Naive thymus-derived CD8-positive, alpha-beta T cell (primary cell): Measurements from ENCODE around the gene PROM1. TPM values are rescaled to one million over a fixed set of nuclear protein-coding genes. Genes with fewer than 3 reads are reported as not detected.

Experiments used
- ATAC-seq, 2 donors: fragments of 150-1000 bp; cut with Tn5 transposase in 1 of 2; sonication (Bioruptor Pico), chemical (Tn5 transposase) in 1 of 2; 1 replicate in 1 of 2; 2 replicates in 1 of 2; pipeline ENCODE4 v1.10.0; 2021; ENCODE audit warnings: mild to moderate bottlenecking in 2 of 2, moderate library complexity in 2 of 2
- POLR2A ChIA-PET: fragments of 350-600 bp; sonication (Branson Sonifier 250); formaldehyde crosslinking; loops from one replicate; lab custom pipeline; 2021; ENCODE audit warnings: antibody characterized with exemption; lab: Charles Lee
- DNase-seq, 10 donors: peaks; one replicate each; pipeline versions ENCODE4 v3.0.0 to v3.0.0-alpha.2; 2020 to 2022
- H3K27ac Mint-ChIP-seq, 10 donors: one replicate each; pipeline ENCODE4 v1.8.0; 2020 to 2022; ENCODE audit warnings: mild to moderate bottlenecking in 10 of 10, mixed read lengths in 10 of 10, moderate library complexity in 4 of 10, inconsistent platforms in 1 of 10
- H3K27me3 Mint-ChIP-seq, 5 donors: one replicate each; pipeline ENCODE4 v1.8.0; 2021 to 2022; ENCODE audit warnings: mixed read lengths in 5 of 5
- H3K36me3 Mint-ChIP-seq, 3 donors: one replicate each; pipeline ENCODE4 v1.8.0; 2020 to 2022; ENCODE audit warnings: mixed read lengths in 3 of 3, mild to moderate bottlenecking in 2 of 3, inconsistent platforms in 1 of 3
- H3K4me1 Mint-ChIP-seq, 4 donors: one replicate each; pipeline ENCODE4 v1.8.0; 2021 to 2022; ENCODE audit warnings: mixed read lengths in 4 of 4
- H3K4me3 Mint-ChIP-seq, 10 donors: one replicate each; pipeline ENCODE4 v1.8.0; 2020 to 2022; ENCODE audit warnings: mild to moderate bottlenecking in 10 of 10, mixed read lengths in 10 of 10, moderate library complexity in 6 of 10, inconsistent platforms in 1 of 10
- H3K9me3 Mint-ChIP-seq, 9 donors: one replicate each; pipeline ENCODE4 v1.8.0; 2020 to 2022; ENCODE audit warnings: mixed read lengths in 9 of 9, mild to moderate bottlenecking in 3 of 9, inconsistent platforms in 1 of 9, moderate library complexity in 1 of 9
- polyA plus RNA-seq, 3 donors: library from polyadenylated mRNA; unstranded; fragments of 300-500 nt; fragmentation: Illumina TruSeq; gene quantifications; one replicate each; pipeline ENCODE4 v1.2.3, GENCODE V29; 2021
- total RNA-seq, 8 experiments: library from RNA in 2 of 8; stranded (reverse) in 2 of 8; gene quantifications; one replicate each; pipeline ENCODE4 v1.2.3 and lab custom pipeline; 2021 to 2026

PROM1 gene, protein sequence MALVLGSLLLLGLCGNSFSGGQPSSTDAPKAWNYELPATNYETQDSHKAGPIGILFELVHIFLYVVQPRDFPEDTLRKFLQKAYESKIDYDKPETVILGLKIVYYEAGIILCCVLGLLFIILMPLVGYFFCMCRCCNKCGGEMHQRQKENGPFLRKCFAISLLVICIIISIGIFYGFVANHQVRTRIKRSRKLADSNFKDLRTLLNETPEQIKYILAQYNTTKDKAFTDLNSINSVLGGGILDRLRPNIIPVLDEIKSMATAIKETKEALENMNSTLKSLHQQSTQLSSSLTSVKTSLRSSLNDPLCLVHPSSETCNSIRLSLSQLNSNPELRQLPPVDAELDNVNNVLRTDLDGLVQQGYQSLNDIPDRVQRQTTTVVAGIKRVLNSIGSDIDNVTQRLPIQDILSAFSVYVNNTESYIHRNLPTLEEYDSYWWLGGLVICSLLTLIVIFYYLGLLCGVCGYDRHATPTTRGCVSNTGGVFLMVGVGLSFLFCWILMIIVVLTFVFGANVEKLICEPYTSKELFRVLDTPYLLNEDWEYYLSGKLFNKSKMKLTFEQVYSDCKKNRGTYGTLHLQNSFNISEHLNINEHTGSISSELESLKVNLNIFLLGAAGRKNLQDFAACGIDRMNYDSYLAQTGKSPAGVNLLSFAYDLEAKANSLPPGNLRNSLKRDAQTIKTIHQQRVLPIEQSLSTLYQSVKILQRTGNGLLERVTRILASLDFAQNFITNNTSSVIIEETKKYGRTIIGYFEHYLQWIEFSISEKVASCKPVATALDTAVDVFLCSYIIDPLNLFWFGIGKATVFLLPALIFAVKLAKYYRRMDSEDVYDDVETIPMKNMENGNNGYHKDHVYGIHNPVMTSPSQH
- total RNA-seq (not detected), polyA plus RNA-seq (not detected), total RNA-seq (lab: John Stamatoyannopoulos, UW) (0 to 0.84 (median 0.04) reads per million in 6 experiments)

DNA sequence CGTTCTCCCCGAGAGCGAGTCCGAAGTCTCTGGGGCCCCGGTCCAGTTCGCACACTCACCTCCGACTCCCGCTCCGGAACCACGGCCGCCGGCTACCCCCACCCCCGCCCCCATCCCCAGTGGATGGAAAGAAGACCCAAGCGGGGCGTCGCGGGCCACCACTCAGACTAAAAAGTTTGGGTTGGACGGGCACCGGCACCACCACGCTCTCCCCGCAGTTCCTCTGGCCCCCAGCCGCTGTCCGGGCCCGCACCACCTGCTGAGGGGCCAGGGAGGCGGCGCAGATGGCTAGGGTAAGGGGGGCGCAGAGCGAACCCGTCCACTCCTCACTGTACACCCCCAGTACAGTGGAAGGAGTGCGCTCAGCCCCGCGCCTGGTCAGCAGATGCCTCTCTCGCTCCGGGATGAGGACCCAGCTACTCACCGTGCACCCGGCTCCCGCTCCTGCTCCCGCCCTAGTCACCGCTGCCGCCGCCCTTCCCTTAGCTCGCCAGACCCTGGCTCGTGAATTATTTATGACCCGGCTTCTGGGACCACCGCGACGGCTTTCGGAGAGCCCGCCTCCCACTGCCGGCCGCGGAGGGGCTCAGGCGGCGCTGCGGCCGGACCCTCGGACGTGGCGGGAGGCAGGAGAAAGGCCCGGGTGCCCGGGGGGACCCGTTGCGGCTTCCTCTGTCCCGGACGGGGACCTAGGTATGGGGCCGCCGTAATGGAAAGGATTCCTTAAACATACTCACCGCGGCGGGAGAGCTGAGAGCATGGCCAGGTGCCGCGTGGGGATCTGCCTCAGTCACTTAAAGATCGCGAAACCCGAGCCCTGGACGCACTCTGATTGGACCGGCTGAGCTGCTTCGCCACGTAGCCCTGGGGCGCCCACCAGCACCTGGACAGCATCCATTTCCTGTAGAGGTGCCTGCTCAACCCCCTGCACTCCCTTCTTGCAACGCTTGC lies at the start of gene PROM1:
PROM1 (minus strand) TSS at position 783 of the 951 bp plus-strand sequence. CDS start 8,117 bp downstream, outside the sequence.
- peaks cover 8 to 26% (median 23%) of the 10 kb centered on the region in 4 donors for H3K4me1 Mint-ChIP-seq
- peaks cover 0 to 2% (median 0%) of the 10 kb centered on the region in 9 donors for H3K9me3 Mint-ChIP-seq
- peak within 1 kb of the TSS; percentile 67 to 88 (median 82) for H3K4me3 Mint-ChIP-seq
- ATAC-seq (peak; percentile 53 to 60), DNase-seq (peak in 2 of 10 donors; percentile 2 to 9)
- peaks cover 32 to 82% (median 62%) of the 10 kb centered on the region in 5 donors for H3K27me3 Mint-ChIP-seq
- H3K36me3 Mint-ChIP-seq, result no peaks in the 10 kb centered on the region
- POLR2A ChIA-PET, result no interaction called here
- peak within 1 kb of the TSS in 2 of 10 donors; percentile 22 to 29 for H3K27ac Mint-ChIP-seq

DNA sequence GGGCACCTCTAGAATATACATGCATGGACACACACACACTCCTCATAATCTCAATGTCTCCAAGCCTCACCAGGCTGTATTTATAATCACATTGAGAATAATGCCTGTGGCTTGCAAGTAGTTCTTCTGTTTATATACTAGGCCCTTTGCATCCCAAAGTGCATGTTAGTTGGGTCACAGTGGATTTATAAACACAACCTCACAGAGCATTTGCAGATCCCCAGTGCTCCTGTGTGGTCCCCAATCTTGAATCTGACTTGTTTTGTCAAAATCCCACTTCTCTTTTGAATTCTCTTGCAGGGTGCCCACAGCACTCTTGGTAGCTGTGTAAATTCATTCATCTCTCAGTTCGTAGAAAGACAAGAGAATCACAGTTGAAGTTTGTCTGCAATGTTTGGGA lies 49.6 kb upstream of the PROM1 start:
- peaks cover 0 to 17% (median 5%) of the 10 kb centered on the region in 9 donors for H3K9me3 Mint-ChIP-seq
- H3K27ac Mint-ChIP-seq, result no peak overlapping the region
- DNase-seq, result no peak
- no peak overlapping the region for H3K4me3 Mint-ChIP-seq
- POLR2A ChIA-PET, result no interaction called here
- H3K4me1 Mint-ChIP-seq, result peaks cover 0 to 2% (median 0%) of the 10 kb centered on the region in 4 donors
- peaks cover 0 to 7% (median 0%) of the 10 kb centered on the region in 3 donors for H3K36me3 Mint-ChIP-seq
- H3K27me3 Mint-ChIP-seq, result peaks cover 0 to 12% (median 7%) of the 10 kb centered on the region in 5 donors
- ATAC-seq, result no peak

DNA sequence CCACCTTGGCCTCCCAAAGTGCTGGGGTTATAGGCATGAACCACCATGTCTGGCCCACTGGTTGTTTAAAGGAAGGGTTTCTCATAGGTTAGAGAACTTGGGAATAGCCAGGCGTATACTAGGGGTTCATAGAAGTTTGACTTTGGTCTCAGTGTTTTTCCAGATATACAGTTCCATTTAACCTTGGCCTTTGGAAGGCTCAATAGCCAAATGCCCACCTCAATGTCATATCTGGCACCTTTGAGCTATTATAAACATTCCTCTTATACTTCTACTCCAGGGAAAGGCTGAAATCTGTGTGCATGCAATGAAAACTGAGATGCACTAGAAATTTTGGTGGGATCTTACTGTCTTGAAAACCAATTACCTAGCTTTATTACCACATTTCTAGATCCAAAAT lies 47.5 kb upstream of the PROM1 start:
- POLR2A ChIA-PET, result interaction anchor here (0.7 kb wide), 1 partner anchor 43 kb away, joined by 4 read pairs; no protein-coding TSS in a partner anchor
- DNase-seq (no peak), ATAC-seq (no peak)
- H3K4me1 Mint-ChIP-seq, result peaks cover 0 to 2% (median 0%) of the 10 kb centered on the region in 4 donors
- H3K27me3 Mint-ChIP-seq, result peaks cover 0 to 9% (median 5%) of the 10 kb centered on the region in 5 donors
- H3K27ac Mint-ChIP-seq, result no peak overlapping the region
- H3K9me3 Mint-ChIP-seq, result peaks cover 0 to 17% (median 3%) of the 10 kb centered on the region in 9 donors
- peaks cover 0 to 7% (median 0%) of the 10 kb centered on the region in 3 donors for H3K36me3 Mint-ChIP-seq
- no peak overlapping the region for H3K4me3 Mint-ChIP-seq

DNA sequence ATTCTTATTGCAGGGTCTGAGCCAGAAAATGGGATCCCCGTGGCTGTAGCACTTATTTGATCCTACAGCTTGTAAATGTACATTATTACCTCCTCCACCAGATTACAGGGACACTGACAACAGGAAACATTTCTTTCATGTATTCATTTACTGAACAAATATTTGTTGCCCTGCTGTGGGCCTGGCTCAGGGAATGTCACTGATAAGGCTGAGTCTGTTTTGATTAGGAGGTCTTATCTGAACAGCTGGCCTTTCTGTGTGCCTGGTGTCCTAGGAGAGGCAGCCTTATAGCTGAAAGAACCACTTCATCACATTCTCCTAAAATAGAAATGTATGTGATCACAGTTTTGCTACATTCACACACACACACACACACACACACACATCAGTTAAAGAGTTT lies 45.5 kb upstream of the PROM1 start:
- ATAC-seq, result no peak
- Mint-ChIP-seq H3K36me3 (peaks cover 0 to 3% (median 0%) of the 10 kb centered on the region in 3 donors), H3K27ac (no peak overlapping the region), H3K27me3 (peaks cover 0 to 5% (median 2%) of the 10 kb centered on the region in 5 donors), H3K4me3 (no peak overlapping the region), H3K9me3 (peaks cover 0 to 3% (median 0%) of the 10 kb centered on the region in 9 donors), H3K4me1 (peaks cover 0 to 11% (median under 1%) of the 10 kb centered on the region in 4 donors)
- DNase-seq, result no peak
- POLR2A ChIA-PET, result no interaction called here

DNA sequence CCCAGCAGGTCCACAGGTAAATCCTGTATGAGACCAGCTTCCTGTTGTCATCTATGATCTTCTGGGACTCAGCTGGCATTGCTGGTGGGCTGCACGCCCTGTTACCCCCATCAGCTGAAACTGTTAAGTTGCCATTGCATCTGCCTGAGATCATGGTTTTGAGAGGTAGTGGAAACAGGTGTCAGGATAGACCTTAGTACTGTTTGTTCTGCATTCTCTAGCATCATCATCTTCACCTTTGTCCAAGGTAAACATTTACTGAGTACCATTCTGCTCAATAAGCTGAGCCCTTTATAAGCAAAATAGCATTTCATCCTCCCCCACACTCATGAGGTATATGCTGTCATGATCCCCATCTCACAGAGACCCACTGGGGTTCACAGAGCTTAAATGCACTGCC lies 42.9 kb upstream of the PROM1 start:
- POLR2A ChIA-PET, result interaction anchor here (0.5 kb wide), 1 partner anchor 1893 kb away, joined by 3 read pairs; no protein-coding TSS in a partner anchor
- DNase-seq (no peak), ATAC-seq (no peak)
- Mint-ChIP-seq H3K27ac (peak overlapping the region in 2 of 10 donors; percentile 1 to 20), H3K4me1 (peaks cover 9 to 37% (median 22%) of the 10 kb centered on the region in 4 donors), H3K36me3 (no peaks in the 10 kb centered on the region), H3K4me3 (no peak overlapping the region), H3K9me3 (no peaks in the 10 kb centered on the region), H3K27me3 (no peaks in the 10 kb centered on the region)

DNA sequence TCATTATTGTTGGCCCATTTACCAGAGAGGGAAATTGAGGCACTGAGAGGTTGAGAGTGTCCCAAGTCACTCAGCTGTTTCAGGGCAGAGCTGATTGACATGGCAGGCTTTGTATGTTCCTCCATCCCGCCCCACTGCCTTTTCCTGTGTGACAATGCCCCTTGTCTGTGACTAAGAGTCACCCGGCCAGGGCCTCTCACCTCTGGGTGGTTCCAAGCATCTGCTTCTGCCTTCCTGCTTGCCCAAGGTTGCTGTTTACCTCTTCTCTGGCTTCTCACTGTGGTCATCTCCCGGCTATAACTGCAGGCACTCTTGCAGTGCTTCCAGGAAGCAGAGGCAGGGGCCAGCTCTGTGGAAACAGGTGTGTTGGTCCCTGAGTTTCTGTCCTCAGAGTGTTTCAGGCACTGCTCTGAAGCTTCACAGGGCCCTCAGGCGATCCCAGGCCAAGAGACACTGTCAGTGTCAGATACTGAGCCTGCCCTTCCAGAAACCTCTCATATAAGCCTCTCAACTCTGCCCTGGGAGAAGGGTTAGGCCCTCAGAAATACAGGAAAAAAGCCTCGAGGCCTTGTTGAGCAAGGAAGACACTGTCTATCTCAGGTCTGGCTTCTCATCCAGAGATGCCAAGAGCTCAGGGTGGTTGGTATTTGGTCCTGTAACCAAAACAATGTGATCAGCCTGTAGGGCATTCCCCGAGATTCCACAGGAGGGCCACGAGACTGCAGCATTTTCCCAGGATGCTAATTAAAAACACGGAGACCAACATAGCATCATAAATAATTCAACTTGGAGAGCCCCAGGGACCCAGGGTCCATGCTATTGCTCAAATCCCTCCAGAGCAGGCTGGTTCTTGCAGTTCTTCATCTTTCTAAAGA lies 42.0 kb upstream of the PROM1 start:
- H3K36me3 Mint-ChIP-seq, result no peaks in the 10 kb centered on the region
- H3K4me1 Mint-ChIP-seq, result peaks cover 9 to 46% (median 26%) of the 10 kb centered on the region in 4 donors
- no peak for ATAC-seq
- no peak overlapping the region for H3K27ac Mint-ChIP-seq
- no peaks in the 10 kb centered on the region for H3K27me3 Mint-ChIP-seq
- no peak for DNase-seq
- peaks cover 0 to 5% (median 0%) of the 10 kb centered on the region in 9 donors for H3K9me3 Mint-ChIP-seq
- POLR2A ChIA-PET, result no interaction called here
- no peak overlapping the region for H3K4me3 Mint-ChIP-seq

DNA sequence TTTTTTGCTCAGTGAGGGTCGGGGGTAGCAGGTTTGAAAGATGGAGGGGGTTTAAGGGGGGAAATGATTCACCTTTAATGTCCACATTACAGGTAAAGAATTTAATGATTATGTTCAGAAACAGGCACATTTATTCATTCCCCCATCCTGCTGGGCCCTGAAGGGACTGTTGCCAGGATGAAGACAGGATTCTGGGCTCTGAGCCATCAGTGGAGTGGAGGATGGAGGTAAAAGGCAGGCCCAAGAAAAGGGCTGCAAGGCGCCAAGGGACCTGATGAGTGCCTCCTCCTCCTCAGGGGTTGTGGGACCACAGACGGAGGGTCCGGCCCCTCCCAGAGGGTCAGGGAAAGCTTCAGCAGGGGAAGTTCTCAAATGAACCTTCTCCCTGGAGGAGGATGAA lies 40.4 kb upstream of the PROM1 start:
- H3K36me3 Mint-ChIP-seq, result no peaks in the 10 kb centered on the region
- POLR2A ChIA-PET, result no interaction called here
- ATAC-seq, result no peak

DNA sequence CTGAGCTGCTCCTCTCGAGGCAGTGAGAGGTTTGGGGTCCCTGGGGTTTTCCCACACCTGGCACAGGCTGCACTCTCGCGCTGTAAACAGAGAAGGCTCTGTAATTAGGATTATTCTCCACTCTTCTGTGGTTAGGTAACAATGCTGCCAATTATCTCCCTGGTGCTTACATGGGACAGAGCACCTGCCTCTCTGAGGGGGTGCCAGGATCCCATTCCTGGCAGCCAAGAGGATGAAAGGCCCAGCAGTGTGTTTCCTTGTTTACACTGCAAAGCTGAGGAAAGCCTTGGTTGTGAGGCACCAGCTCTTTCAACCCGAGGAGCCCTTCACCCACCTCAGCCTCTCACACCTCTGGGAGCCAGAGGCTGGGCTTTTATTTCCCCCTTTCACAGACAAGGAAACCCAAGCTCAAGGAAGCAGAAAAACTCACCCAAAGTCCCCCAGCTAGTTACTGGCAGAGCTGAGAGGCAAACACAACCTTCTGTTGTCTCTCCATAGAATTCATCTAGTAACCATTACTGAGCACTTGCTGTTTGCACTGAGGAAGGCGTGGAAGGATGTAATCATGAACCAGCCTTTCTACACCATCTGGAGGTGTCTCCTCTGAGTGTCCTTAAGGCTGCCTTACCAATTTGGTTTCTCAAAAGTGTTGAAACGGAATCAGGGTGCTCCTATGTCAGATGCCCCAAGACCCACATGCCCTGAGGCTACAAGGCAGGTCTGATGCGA lies 39.7 kb upstream of the PROM1 start:
- peak; percentile 33 to 45 for ATAC-seq
- H3K27me3 Mint-ChIP-seq, result no peaks in the 10 kb centered on the region
- H3K36me3 Mint-ChIP-seq, result no peaks in the 10 kb centered on the region
- peaks cover 14 to 51% (median 26%) of the 10 kb centered on the region in 4 donors for H3K4me1 Mint-ChIP-seq
- peak overlapping the region in 7 of 10 donors; percentile 15 to 65 (median 53) for H3K4me3 Mint-ChIP-seq
- H3K27ac Mint-ChIP-seq, result peak overlapping the region in 8 of 10 donors; percentile 8 to 87 (median 54)
- POLR2A ChIA-PET, result no interaction called here
- no peak for DNase-seq
- peaks cover 0 to 13% (median 0%) of the 10 kb centered on the region in 9 donors for H3K9me3 Mint-ChIP-seq

More for the DNA sequence above, 40.4 kb upstream of the PROM1 start:
- DNase-seq, result no peak
- peaks cover 14 to 51% (median 26%) of the 10 kb centered on the region in 4 donors for H3K4me1 Mint-ChIP-seq
- H3K9me3 Mint-ChIP-seq, result peaks cover 0 to 13% (median 0%) of the 10 kb centered on the region in 9 donors
- H3K27me3 Mint-ChIP-seq, result no peaks in the 10 kb centered on the region
- H3K4me3 Mint-ChIP-seq, result no peak overlapping the region
- H3K27ac Mint-ChIP-seq, result peak overlapping the region in 1 of 10 donors; percentile 87

DNA sequence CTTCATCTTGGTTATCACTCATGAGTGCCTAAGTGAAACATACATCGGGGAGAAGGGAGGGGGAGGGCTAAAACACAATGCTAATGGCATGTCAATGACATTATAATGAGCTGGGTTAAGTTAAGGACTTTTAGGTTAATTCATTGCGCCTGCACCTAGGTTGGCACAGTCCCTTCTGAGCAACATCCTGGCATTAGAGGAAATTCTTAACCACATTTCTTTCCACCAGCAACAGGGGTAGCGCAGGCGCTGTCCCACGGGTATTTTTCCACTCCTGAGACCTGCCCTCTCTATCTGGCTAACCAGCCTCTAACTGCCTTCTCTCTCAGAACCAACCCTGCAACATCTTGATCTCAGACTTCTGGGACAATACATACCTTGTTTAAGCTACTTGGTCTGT lies 39.0 kb upstream of the PROM1 start:
- H3K36me3 Mint-ChIP-seq, result no peaks in the 10 kb centered on the region
- ATAC-seq (peak; percentile 73 to 90), DNase-seq (peak in 2 of 10 donors; percentile 35 to 36)
- POLR2A ChIA-PET, result no interaction called here
- peak overlapping the region in 8 of 10 donors; percentile 8 to 87 (median 50) for H3K27ac Mint-ChIP-seq
- H3K4me3 Mint-ChIP-seq, result peak overlapping the region in 6 of 10 donors; percentile 24 to 65 (median 54)
- peaks cover 14 to 51% (median 26%) of the 10 kb centered on the region in 4 donors for H3K4me1 Mint-ChIP-seq
- H3K27me3 Mint-ChIP-seq, result no peaks in the 10 kb centered on the region
- H3K9me3 Mint-ChIP-seq, result peaks cover 0 to 13% (median 0%) of the 10 kb centered on the region in 9 donors

DNA sequence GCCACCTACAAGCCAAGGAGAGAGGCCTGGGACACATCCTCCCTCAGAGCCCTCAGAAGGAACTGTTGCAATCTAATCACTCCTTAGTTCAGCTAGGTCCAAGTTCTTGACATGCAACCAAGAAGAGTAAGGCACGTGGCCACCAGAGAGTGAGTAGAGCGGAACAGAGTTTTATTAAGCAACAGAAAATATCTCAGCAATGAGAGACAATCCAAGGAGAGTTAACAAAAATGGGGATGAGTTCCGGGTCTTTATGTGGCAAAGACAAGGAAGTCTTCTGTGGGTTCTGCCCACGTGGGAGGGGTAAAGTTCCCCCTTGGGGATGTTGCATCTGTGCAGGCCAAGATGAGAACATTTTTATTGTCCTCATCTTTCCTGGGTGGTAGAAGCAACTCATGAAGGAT lies 38.5 kb upstream of the PROM1 start:
- no peaks in the 10 kb centered on the region for H3K27me3 Mint-ChIP-seq
- H3K36me3 Mint-ChIP-seq, result no peaks in the 10 kb centered on the region
- peaks cover 14 to 51% (median 26%) of the 10 kb centered on the region in 4 donors for H3K4me1 Mint-ChIP-seq
- DNase-seq (no peak), ATAC-seq (no peak)
- peak overlapping the region in 5 of 10 donors; percentile 24 to 65 (median 34) for H3K4me3 Mint-ChIP-seq
- peak overlapping the region in 3 of 10 donors; percentile 31 to 74 (median 57) for H3K27ac Mint-ChIP-seq
- POLR2A ChIA-PET, result no interaction called here
- peaks cover 0 to 13% (median 0%) of the 10 kb centered on the region in 9 donors for H3K9me3 Mint-ChIP-seq
